Measurements from ENCODE around the gene NEUROG2.

- TF ChIP-seq EP300 (IDR thresholded peaks at IDR 0.05) (no peak), CTCF (IDR thresholded peaks at IDR 0.05) (peak; percentile 14 to 69)
Observed at GRCh38 chr4:112523764-112524505, 8.0 kb upstream of the NEUROG2 start.
